IMR-90 (cell line): Measurements from ENCODE around the gene ZNF783. TPM values are rescaled to one million over a fixed set of nuclear protein-coding genes. Genes with fewer than 3 reads are reported as not detected.

Experiments
- ATAC-seq: fragments of 200-7000 bp; cut with Tn5 transposase; 2 replicates; pipeline ENCODE4 v1.9.1; 2020; ENCODE audit warnings: low read depth, mild to moderate bottlenecking, moderate library complexity
- Bru-seq: library from RNA; stranded (reverse); fragments of 400-500 nt; gene quantifications from one replicate; lab custom pipeline; 2021; lab: Mats Ljungman, UMichigan
- BruChase-seq, 2 experiments: library from RNA; stranded (reverse); fragments of 400-500 nt; gene quantifications; one replicate each; lab custom pipeline; 2021; lab: Mats Ljungman, UMichigan
- BruUV-seq: library from RNA; stranded (reverse); fragments of 400-500 nt; replicated peaks from 2 replicates; lab custom pipeline; 2021; lab: Mats Ljungman, UMichigan
- CTCF ChIA-PET: fragments of 300-600 bp; formaldehyde crosslinking; extraction: SDS; loops from one replicate; lab custom pipeline; 2021; ENCODE audit warnings: antibody characterized with exemption; lab: Yijun Ruan, JAX
- POLR2A ChIA-PET: fragments of 300-600 bp; sonication (Branson Sonifier 250); formaldehyde crosslinking; loops from one replicate; lab custom pipeline; 2022; ENCODE audit warnings: antibody characterized with exemption; ENCODE audit not compliant: unreplicated experiment; lab: Charles Lee
- DNase-seq: peaks from one replicate; pipeline ENCODE4 v3.0.0; 2013
- H2AFZ ChIP-seq: replicated peaks from 2 replicates; pipeline ENCODE3; 2013; ENCODE audit warnings: low read length, mild to moderate bottlenecking; ENCODE audit not compliant: poor library complexity
- H2AK5ac ChIP-seq: 2 replicates; pipeline ENCODE4 v1.6.1; 2013; ENCODE audit warnings: low read depth, low read length, inconsistent platforms
- H2AK9ac ChIP-seq: replicated peaks from 2 replicates; pipeline ENCODE3; 2013; ENCODE audit warnings: mild to moderate bottlenecking, low read depth, low read length, moderate library complexity; ENCODE audit not compliant: poor library complexity
- H2BK120ac ChIP-seq: 2 replicates; pipeline ENCODE4 v1.6.1; 2013; ENCODE audit warnings: low read depth, low read length, inconsistent platforms
- H2BK15ac ChIP-seq: 3 replicates; pipeline ENCODE4 v1.6.1; 2013; ENCODE audit warnings: low read depth, low read length, inconsistent platforms
- H2BK20ac ChIP-seq: 2 replicates; pipeline ENCODE4 v1.6.1; 2013; ENCODE audit warnings: low read depth, mild to moderate bottlenecking, inconsistent platforms, low read length, moderate library complexity
- H2BK5ac ChIP-seq: 2 replicates; pipeline ENCODE4 v1.6.1; 2013; ENCODE audit warnings: mild to moderate bottlenecking, low read depth, low read length, inconsistent platforms; ENCODE audit not compliant: poor library complexity, severe bottlenecking
- H3K14ac ChIP-seq: replicated peaks from 2 replicates; pipeline ENCODE4 v1.6.1; 2013; ENCODE audit warnings: low read depth, low read length, inconsistent platforms
- H3K18ac ChIP-seq: 2 replicates; pipeline ENCODE4 v1.6.1; 2013; ENCODE audit warnings: low read depth, low read length, control low read depth
- H3K23ac ChIP-seq: 2 replicates; pipeline ENCODE4 v1.6.1; 2013; ENCODE audit warnings: low read depth, low read length, inconsistent platforms
- H3K27ac ChIP-seq: 2 replicates; pipeline ENCODE4 v1.5.1; 2013; ENCODE audit warnings: mild to moderate bottlenecking, control low read depth, low read length; ENCODE audit not compliant: insufficient read depth
- H3K27me3 ChIP-seq: 2 replicates; pipeline ENCODE4 v1.6.1; 2013; ENCODE audit warnings: low read length; ENCODE audit not compliant: control insufficient read depth, insufficient read depth
- H3K36me3 ChIP-seq: 2 replicates; pipeline ENCODE4 v1.6.1; 2013; ENCODE audit warnings: low read length, mixed read lengths; ENCODE audit not compliant: control insufficient read depth, insufficient read depth
- H3K4ac ChIP-seq: 2 replicates; pipeline ENCODE4 v1.6.1; 2013; ENCODE audit warnings: low read depth, low read length, inconsistent platforms
- H3K4me1 ChIP-seq: 2 replicates; pipeline ENCODE4 v1.6.1; 2013; ENCODE audit warnings: low read length, mixed read lengths; ENCODE audit not compliant: control insufficient read depth, insufficient read depth
- H3K4me2 ChIP-seq: 2 replicates; pipeline ENCODE4 v1.6.1; 2013; ENCODE audit warnings: low read depth, mild to moderate bottlenecking, control low read depth, low read length, moderate library complexity
- H3K4me3 ChIP-seq: 2 replicates; pipeline ENCODE4 v1.5.1; 2013; ENCODE audit warnings: low read depth, mild to moderate bottlenecking, control low read depth, low read length, moderate library complexity; ENCODE audit not compliant: insufficient read depth
- H3K56ac ChIP-seq: 2 replicates; pipeline ENCODE4 v1.6.1; 2013; ENCODE audit warnings: low read length, inconsistent platforms; ENCODE audit not compliant: insufficient read depth; ENCODE audit errors: extremely low read depth
- H3K79me1 ChIP-seq, 2 experiments: 2 replicates each; pipeline ENCODE4 v1.6.1; 2013; ENCODE audit warnings: low read length in 2 of 2, inconsistent platforms in 1 of 2, low read depth in 1 of 2
- H3K9ac ChIP-seq: 2 replicates; pipeline ENCODE4 v1.6.1; 2013; ENCODE audit warnings: low read depth, low read length, control low read depth
- H3K9me1 ChIP-seq: 2 replicates; pipeline ENCODE4 v1.6.1; 2013; ENCODE audit warnings: low read length, inconsistent platforms; ENCODE audit not compliant: insufficient read depth
- H3K9me3 ChIP-seq: 2 replicates; pipeline ENCODE4 v1.6.1; 2013; ENCODE audit warnings: low read length; ENCODE audit not compliant: control insufficient read depth, insufficient read depth
- H4K20me1 ChIP-seq: 2 replicates; pipeline ENCODE4 v1.6.1; 2013; ENCODE audit warnings: low read length, inconsistent platforms; ENCODE audit not compliant: insufficient read depth
- H4K5ac ChIP-seq: 2 replicates; pipeline ENCODE4 v1.6.1; 2013; ENCODE audit warnings: mild to moderate bottlenecking, low read depth, low read length, control low read depth
- H4K8ac ChIP-seq, 2 experiments: 2 replicates each; pipeline ENCODE4 v1.6.1; 2013; ENCODE audit warnings: low read depth in 2 of 2, low read length in 2 of 2, control low read depth in 1 of 2, inconsistent platforms in 1 of 2
- H4K91ac ChIP-seq: 2 replicates; pipeline ENCODE4 v1.6.1; 2013; ENCODE audit warnings: low read depth, low read length, inconsistent platforms; ENCODE audit not compliant: insufficient read depth
- BHLHE40 ChIP-seq: fragments of 150-350 bp; IDR thresholded peaks from 2 replicates; pipeline ENCODE4 v1.6.1; 2016; ENCODE audit warnings: mild to moderate bottlenecking, low read depth, low read length
- CEBPB ChIP-seq: IDR thresholded peaks from 2 replicates; pipeline ENCODE4 v1.6.1; 2012; ENCODE audit warnings: low read depth, low read length, improper control_type of control experiment
- CHD1 ChIP-seq: IDR thresholded peaks from 2 replicates; pipeline ENCODE4 v1.6.1; 2012; ENCODE audit warnings: low read depth, low read length, improper control_type of control experiment
- CTCF ChIP-seq: conservative IDR thresholded peaks from 2 replicates; pipeline ENCODE4 v1.5.1; 2012; ENCODE audit warnings: mild to moderate bottlenecking, low read depth, low read length, improper control_type of control experiment
- FOS ChIP-seq: fragments of 150-350 bp; IDR thresholded peaks from 2 replicates; pipeline ENCODE4 v1.6.1; 2016; ENCODE audit warnings: low read depth, low read length
- MAFK ChIP-seq: IDR thresholded peaks from 2 replicates; pipeline ENCODE4 v1.6.1; 2012; ENCODE audit warnings: low read depth, low read length, improper control_type of control experiment
- MXI1 ChIP-seq: IDR thresholded peaks from 2 replicates; pipeline ENCODE4 v1.6.1; 2012; ENCODE audit warnings: low read depth, mild to moderate bottlenecking, low read length, moderate library complexity, borderline replicate concordance
- NFE2L2 ChIP-seq: fragments of 150-350 bp; IDR thresholded peaks from 2 replicates; pipeline ENCODE4 v1.6.1; 2016; ENCODE audit warnings: low read depth, mild to moderate bottlenecking, low read length
- POLR2A ChIP-seq: IDR thresholded peaks from 2 replicates; pipeline ENCODE4 v1.6.1; 2012; ENCODE audit warnings: mild to moderate bottlenecking, low read depth, low read length
- RAD21 ChIP-seq: IDR thresholded peaks from 2 replicates; pipeline ENCODE4 v1.6.1; 2012; ENCODE audit warnings: low read length, improper control_type of control experiment
- RCOR1 ChIP-seq: IDR thresholded peaks from 2 replicates; pipeline ENCODE4 v1.6.1; 2012; ENCODE audit warnings: mild to moderate bottlenecking, low read length, improper control_type of control experiment; ENCODE audit not compliant: insufficient replicate concordance
- RFX5 ChIP-seq: IDR thresholded peaks from 2 replicates; pipeline ENCODE4 v1.8.0; 2012; ENCODE audit warnings: low read depth, mild to moderate bottlenecking, low read length, moderate library complexity
- USF2 ChIP-seq: fragments of 150-350 bp; IDR thresholded peaks from 2 replicates; pipeline ENCODE4 v1.6.1; 2017; ENCODE audit warnings: mild to moderate bottlenecking, antibody characterized with exemption, low read length, low read depth
- WGBS, 2 experiments: methylation state at CpG; one replicate each; pipeline versions ENCODE4 v1.1.5 to v1.1.7; 2013; ENCODE audit warnings: missing lambda C conversion rate in 2 of 2; ENCODE audit not compliant: insufficient read length in 1 of 2; ENCODE audit errors: extremely low coverage in 2 of 2; 5-methylcytosine and 5-hydroxymethylcytosine counted together
- dilution Hi-C: fragments of 300-500 bp; cut with HindIII; formaldehyde crosslinking; loops from one replicate; pipeline ENCODE4 v1.14.3; 2018; ENCODE audit warnings: low sequenced_read_pairs; ENCODE audit not compliant: unreplicated experiment
- in situ Hi-C: fragments of 300-500 bp; cut with MboI; formaldehyde crosslinking; loops from 3 replicates; pipeline ENCODE4 v1.14.3; 2019; ENCODE audit warnings: low sequenced_read_pairs, inconsistent platforms, mixed read lengths
- intact Hi-C: fragments of 100-400 bp; cut with micrococcal nuclease; formaldehyde crosslinking; loops from 2 replicates; pipeline ENCODE4 v1.10.0; 2022
- long read RNA-seq: library from polyadenylated mRNA; unstranded; transcript quantifications from one replicate; pipeline ENCODE4 v2.0.0, GENCODE V29; 2021; ENCODE audit not compliant: unreplicated experiment
- polyA plus RNA-seq, 3 experiments: library from polyadenylated mRNA; depleted of rRNA; stranded (reverse); fragments of >200 nt; gene quantifications; 2 replicates each; pipeline ENCODE4 v1.2.3, GENCODE V29; 2012; ENCODE audit warnings: low replicate concordance in 1 of 3
- total RNA-seq: library from RNA; depleted of rRNA; stranded (reverse); fragments of >200 nt; gene quantifications from 2 replicates; pipeline ENCODE4 v1.2.3, GENCODE V29; 2012; rRNA removed

The ZNF783 gene
- total RNA-seq (2.3 and 2.8 TPM in 2 replicates), polyA plus RNA-seq (2012; rRNA removed) (7.1 and 7.2 TPM in 2 replicates), Bru-seq, nascent RNA (percentile 83 among the genes with signal in this experiment), BruChase-seq, experiment 1, labeled RNA remaining after a 6-hour chase (percentile 81 among the genes with signal in this experiment), BruChase-seq, experiment 2, labeled RNA remaining after a 2-hour chase (percentile 81 among the genes with signal in this experiment)
- polyA plus RNA-seq (2012; cell fraction: cytosol; rRNA removed): 3.2 and 4.3 TPM in 2 replicates
- 60.8 and 75.2 TPM in 2 replicates for polyA plus RNA-seq (2012; cell fraction: nucleus; rRNA removed; ENCODE audit: low replicate concordance)
- long read RNA-seq, full-length matches to known transcripts: 3 of 39 reads
- long read RNA-seq, partial matches to known transcripts: 30 of 39 reads
- long read RNA-seq, other reads (novel, unspliced or antisense): 6 of 39 reads

GRCh38 chr7:149261829-149262617, at the start of gene ZNF783:
Gene ZNF783 (plus strand): TSS chr7:149262196. CDS start chr7:149262334, 138 bp downstream.
- H4K5ac ChIP-seq: peak within 1 kb of the TSS; percentile 96
- intact Hi-C loops (loop anchor here (5.0 kb wide), 1 partner anchor 360 kb away; no protein-coding TSS in a partner anchor), in situ Hi-C loops (no loop called here), dilution Hi-C loops (no loop called here)
- DNase-seq (peak; percentile 85), ATAC-seq (peak; percentile 94)
- peak within 1 kb of the TSS; percentile 86 for H3K4me2 ChIP-seq
- H4K20me1 ChIP-seq: no peaks in the 10 kb centered on the region
- H3K9ac ChIP-seq: peak within 1 kb of the TSS; percentile 73
- peaks cover 22 to 29% of the 10 kb centered on the region in 2 experiments for H3K79me1 ChIP-seq
- no peak within 1 kb of the TSS for H2BK20ac ChIP-seq
- no TSS peak for BruUV-seq
- peaks cover 7% of the 10 kb centered on the region for H3K4me1 ChIP-seq
- peak within 1 kb of the TSS; percentile 38; the same call in 1 of the 2 replicates for H3K18ac ChIP-seq
- H3K4ac ChIP-seq: peak within 1 kb of the TSS; percentile 74
- no peaks in the 10 kb centered on the region for H3K27me3 ChIP-seq
- H2BK120ac ChIP-seq: peak within 1 kb of the TSS; percentile 12; the same call in 1 of the 2 replicates
- H3K9me1 ChIP-seq: 0 out of 2 replicates have a peak, but pooled peaks cover under 1% of the 10 kb centered on the region
- peak within 1 kb of the TSS; percentile 5; the same call in 1 of the 2 replicates for H3K56ac ChIP-seq
- H2AK5ac ChIP-seq: peak within 1 kb of the TSS; percentile 82
- CTCF ChIA-PET: interaction anchor here (1.3 to 1.8 kb wide), 6 partner anchors 9 to 162 kb away, joined by 3 to 10 read pairs (median 7); no protein-coding TSS in a partner anchor
- H3K14ac ChIP-seq: peak within 1 kb of the TSS; percentile 76
- H3K9me3 ChIP-seq: no peaks in the 10 kb centered on the region
- peak within 1 kb of the TSS; percentile 95 for H2AFZ ChIP-seq
- H4K91ac ChIP-seq: peak within 1 kb of the TSS; percentile 83
- H2AK9ac ChIP-seq: peak within 1 kb of the TSS; percentile 93
- H2BK15ac ChIP-seq: no peak within 1 kb of the TSS
- H4K8ac ChIP-seq: peak within 1 kb of the TSS; percentile 90 to 95
- peak within 1 kb of the TSS; percentile 76; the same call in 1 of the 2 replicates for H3K23ac ChIP-seq
- WGBS, 2 experiments: 2% methylated on average over 67 of the region's 115 CpGs; no CpG with 5 or more reads in 1 of the 2 experiments
- H3K27ac ChIP-seq: peak within 1 kb of the TSS; percentile 54
- H3K36me3 ChIP-seq: peaks cover 18% of the 10 kb centered on the region
- H3K4me3 ChIP-seq: peak within 1 kb of the TSS; percentile 61
- peak within 1 kb of the TSS; percentile 66 for H2BK5ac ChIP-seq
- POLR2A ChIA-PET: interaction anchor here (1.3 kb wide), 1 partner anchor 198 kb away, joined by 4 read pairs; the partner anchor contains the start of gene ZNF777
- TF ChIP-seq POLR2A (no peak), NFE2L2 (no peak), CEBPB (no peak), BHLHE40 (peak; percentile 59), MXI1 (peak; percentile 77; the same call in 1 of the 2 replicates), RCOR1 (no peak), RFX5 (no peak), CHD1 (no peak), CTCF (peak; percentile 81), MAFK (no peak), RAD21 (peak; percentile 44), FOS (no peak), USF2 (peak; percentile 82)
